Measurements from ENCODE around the gene PRKCQ.
"Not testable (repeated sequence)": the region's sequence is repeated elsewhere in the genome, so short reads cannot be mapped to it uniquely, and the experiment has no call there.

GRCh38 chr10:6582913-6583312 is 2.8 kb upstream of the PRKCQ start:
- TF ChIP-seq CTCF (IDR thresholded peaks at IDR 0.05; ENCODE audit: low read length); EZH2phosphoT487 (IDR thresholded peaks at IDR 0.05; ENCODE audit: low read length); EZH2 (optimal IDR thresholded peaks at IDR 0.05; ENCODE audit: low read depth, low read length): not testable (repeated sequence)

Measured in MM.1S (cell line).